Calu3 (cell line): ENCODE data around the gene CT45A8. TPM values are rescaled to one million over a fixed set of nuclear protein-coding genes. Genes with fewer than 3 reads are reported as not detected.
"Not testable (repeated sequence)": the region's sequence is repeated elsewhere in the genome, so short reads cannot be mapped to it uniquely, and the experiment has no call there.

Experiments
- BruUV-seq: library from RNA; stranded (reverse); fragments of 400-500 nt; replicated peaks from 2 replicates; lab custom pipeline; 2021; lab: Mats Ljungman, UMichigan
- CTCF ChIA-PET: fragments of 300-600 bp; sonication (Branson Sonifier 250); formaldehyde crosslinking; loops from one replicate; lab custom pipeline; 2022; ENCODE audit warnings: antibody characterized with exemption; lab: Charles Lee
- DNase-seq: peaks from one replicate; pipeline ENCODE4 v3.0.0; 2022
- H3K27ac Mint-ChIP-seq: one replicate; pipeline ENCODE4 v1.8.0; 2022; ENCODE audit warnings: mixed read lengths; ENCODE audit not compliant: unreplicated experiment
- H3K27me3 Mint-ChIP-seq: one replicate; pipeline ENCODE4 v1.8.0; 2022; ENCODE audit warnings: mixed read lengths; ENCODE audit not compliant: unreplicated experiment
- H3K36me3 Mint-ChIP-seq: one replicate; pipeline ENCODE4 v1.8.0; 2022; ENCODE audit warnings: mild to moderate bottlenecking, moderate library complexity, mixed read lengths; ENCODE audit not compliant: insufficient read depth, unreplicated experiment
- H3K4me1 Mint-ChIP-seq: one replicate; pipeline ENCODE4 v1.8.0; 2022; ENCODE audit warnings: mild to moderate bottlenecking, low read depth, mixed read lengths; ENCODE audit not compliant: unreplicated experiment
- H3K4me3 Mint-ChIP-seq: one replicate; pipeline ENCODE4 v1.8.0; 2022; ENCODE audit warnings: mild to moderate bottlenecking, low read depth, moderate library complexity, mixed read lengths; ENCODE audit not compliant: unreplicated experiment
- H3K9me3 Mint-ChIP-seq: one replicate; pipeline ENCODE4 v1.8.0; 2022; ENCODE audit warnings: low read depth, mixed read lengths; ENCODE audit not compliant: unreplicated experiment
- intact Hi-C: fragments of 100-400 bp; cut with micrococcal nuclease; formaldehyde crosslinking; loops from one replicate; pipeline ENCODE4 v1.10.0; 2022; ENCODE audit not compliant: unreplicated experiment
- total RNA-seq: library from RNA; stranded (reverse); gene quantifications from 2 replicates; pipeline ENCODE4 v1.2.3, GENCODE V29; 2022

CT45A8 gene
- total RNA-seq, 1 experiment from 2014 or later, result not detected

DNA sequence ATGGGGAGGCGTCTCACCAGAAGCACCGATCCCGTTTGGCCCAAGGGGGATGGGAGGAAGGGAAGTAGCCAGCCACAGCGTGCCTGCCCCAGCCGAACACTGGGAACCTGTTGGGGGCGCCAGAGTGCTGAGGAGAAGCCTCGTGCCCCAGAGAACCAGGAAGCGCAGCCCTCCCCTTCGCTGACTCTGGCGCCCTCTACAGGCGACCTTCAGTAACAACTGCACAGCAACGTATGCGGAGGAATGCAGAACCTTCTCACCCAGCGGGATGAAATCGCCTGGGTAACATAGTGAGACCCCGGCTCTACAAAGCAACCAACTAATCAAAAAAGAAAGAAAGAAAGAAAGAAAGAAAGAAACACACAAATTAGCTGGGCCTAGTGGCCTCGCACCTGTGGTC is 17.4 kb upstream of the CT45A8 start, which contains the start of gene CT45A9:
CT45A9 (minus strand) TSS at position 101 of the 400 bp plus-strand sequence. CDS start 3,751 bp downstream, outside the sequence.
- CTCF ChIA-PET, H3K9me3 Mint-ChIP-seq, H3K4me3 Mint-ChIP-seq, H3K4me1 Mint-ChIP-seq, intact Hi-C loops, BruUV-seq, H3K27ac Mint-ChIP-seq, DNase-seq, H3K27me3 Mint-ChIP-seq, H3K36me3 Mint-ChIP-seq: not testable (repeated sequence)

DNA sequence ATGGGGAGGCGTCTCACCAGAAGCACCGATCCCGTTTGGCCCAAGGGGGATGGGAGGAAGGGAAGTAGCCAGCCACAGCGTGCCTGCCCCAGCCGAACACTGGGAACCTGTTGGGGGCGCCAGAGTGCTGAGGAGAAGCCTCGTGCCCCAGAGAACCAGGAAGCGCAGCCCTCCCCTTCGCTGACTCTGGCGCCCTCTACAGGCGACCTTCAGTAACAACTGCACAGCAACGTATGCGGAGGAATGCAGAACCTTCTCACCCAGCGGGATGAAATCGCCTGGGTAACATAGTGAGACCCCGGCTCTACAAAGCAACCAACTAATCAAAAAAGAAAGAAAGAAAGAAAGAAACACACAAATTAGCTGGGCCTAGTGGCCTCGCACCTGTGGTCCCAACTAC is 17.2 kb downstream of the CT45A8 start, which contains the start of gene CT45A7:
CT45A7 (minus strand) TSS at position 101 of the 400 bp plus-strand sequence. CDS start 3,747 bp downstream, outside the sequence.
- H3K4me1 Mint-ChIP-seq, H3K36me3 Mint-ChIP-seq: not testable (repeated sequence)

DNA sequence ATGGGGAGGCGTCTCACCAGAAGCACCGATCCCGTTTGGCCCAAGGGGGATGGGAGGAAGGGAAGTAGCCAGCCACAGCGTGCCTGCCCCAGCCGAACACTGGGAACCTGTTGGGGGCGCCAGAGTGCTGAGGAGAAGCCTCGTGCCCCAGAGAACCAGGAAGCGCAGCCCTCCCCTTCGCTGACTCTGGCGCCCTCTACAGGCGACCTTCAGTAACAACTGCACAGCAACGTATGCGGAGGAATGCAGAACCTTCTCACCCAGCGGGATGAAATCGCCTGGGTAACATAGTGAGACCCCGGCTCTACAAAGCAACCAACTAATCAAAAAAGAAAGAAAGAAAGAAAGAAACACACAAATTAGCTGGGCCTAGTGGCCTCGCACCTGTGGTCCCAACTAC is 34.4 kb downstream of the CT45A8 start, which contains the start of gene CT45A2:
CT45A2 (minus strand) TSS at position 101 of the 400 bp plus-strand sequence. CDS start 3,747 bp downstream, outside the sequence.
- H3K27me3 Mint-ChIP-seq, H3K4me1 Mint-ChIP-seq, H3K36me3 Mint-ChIP-seq, CTCF ChIA-PET, H3K27ac Mint-ChIP-seq, intact Hi-C loops, DNase-seq, H3K4me3 Mint-ChIP-seq, BruUV-seq, H3K9me3 Mint-ChIP-seq: not testable (repeated sequence)

More for the DNA sequence above, 17.2 kb downstream of the CT45A8 start, which contains the start of gene CT45A7:
- H3K4me3 Mint-ChIP-seq, H3K27me3 Mint-ChIP-seq, intact Hi-C loops, H3K9me3 Mint-ChIP-seq, H3K27ac Mint-ChIP-seq, BruUV-seq, DNase-seq, CTCF ChIA-PET: not testable (repeated sequence)

DNA sequence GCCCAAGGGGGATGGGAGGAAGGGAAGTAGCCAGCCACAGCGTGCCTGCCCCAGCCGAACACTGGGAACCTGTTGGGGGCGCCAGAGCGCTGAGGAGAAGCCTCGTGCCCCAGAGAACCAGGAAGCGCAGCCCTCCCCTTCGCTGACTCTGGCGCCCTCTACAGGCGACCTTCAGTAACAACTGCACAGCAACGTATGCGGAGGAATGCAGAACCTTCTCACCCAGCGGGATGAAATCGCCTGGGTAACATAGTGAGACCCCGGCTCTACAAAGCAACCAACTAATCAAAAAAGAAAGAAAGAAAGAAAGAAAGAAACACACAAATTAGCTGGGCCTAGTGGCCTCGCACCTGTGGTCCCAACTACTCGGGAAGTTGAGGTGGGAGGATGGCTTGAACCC is 51.7 kb downstream of the CT45A8 start, which contains the start of gene CT45A6:
CT45A6 (minus strand) TSS at position 101 of the 400 bp plus-strand sequence. CDS start 3,794 bp downstream, outside the sequence.
- H3K27me3 Mint-ChIP-seq, DNase-seq, H3K36me3 Mint-ChIP-seq, CTCF ChIA-PET, H3K4me3 Mint-ChIP-seq, H3K27ac Mint-ChIP-seq, H3K9me3 Mint-ChIP-seq, intact Hi-C loops, BruUV-seq, H3K4me1 Mint-ChIP-seq: not testable (repeated sequence)

Other genes starting within 250 kb of the CT45A8 start
- gene CT45A1, start 140.9 kb downstream of the CT45A8 start, total RNA-seq, result not detected in 2 replicates
- not detected in 2 replicates for gene CT45A3, start 86.3 kb downstream of the CT45A8 start, total RNA-seq
- gene CT45A5, start 69.0 kb downstream of the CT45A8 start, total RNA-seq, result not detected in 2 replicates
- gene CT45A6, start 51.8 kb downstream of the CT45A8 start, total RNA-seq, result not detected in 2 replicates
- not detected in 2 replicates for gene CT45A2, start 34.5 kb downstream of the CT45A8 start, total RNA-seq
- not detected in 2 replicates for gene CT45A7, start 17.3 kb downstream of the CT45A8 start, total RNA-seq
- not detected in 2 replicates for gene CT45A9, start 17.3 kb upstream of the CT45A8 start, total RNA-seq
- gene CT45A10, start 38.9 kb upstream of the CT45A8 start, total RNA-seq, result not detected in 2 replicates
- not detected in 2 replicates for gene SAGE1, start 39.2 kb upstream of the CT45A8 start, total RNA-seq
- 33.0 and 37.1 TPM in 2 replicates for gene MMGT1, start 119.5 kb upstream of the CT45A8 start, total RNA-seq
- 19.7 and 21.7 TPM in 2 replicates for gene SLC9A6, start 130.9 kb upstream of the CT45A8 start, total RNA-seq